AG08396 (cell line): ENCODE data around the gene CDH4.

Source experiments
- DNase-seq: peaks from one replicate; pipeline ENCODE4 v3.0.0; 2012; ENCODE audit warnings: low spot score, mixed read lengths

The CDH4 gene

GRCh38 chr20:61766921-61767610, 515.0 kb downstream of the CDH4 start:
- no peak for DNase-seq

GRCh38 chr20:61767761-61768494, 515.9 kb downstream of the CDH4 start:
- no peak for DNase-seq

DNA sequence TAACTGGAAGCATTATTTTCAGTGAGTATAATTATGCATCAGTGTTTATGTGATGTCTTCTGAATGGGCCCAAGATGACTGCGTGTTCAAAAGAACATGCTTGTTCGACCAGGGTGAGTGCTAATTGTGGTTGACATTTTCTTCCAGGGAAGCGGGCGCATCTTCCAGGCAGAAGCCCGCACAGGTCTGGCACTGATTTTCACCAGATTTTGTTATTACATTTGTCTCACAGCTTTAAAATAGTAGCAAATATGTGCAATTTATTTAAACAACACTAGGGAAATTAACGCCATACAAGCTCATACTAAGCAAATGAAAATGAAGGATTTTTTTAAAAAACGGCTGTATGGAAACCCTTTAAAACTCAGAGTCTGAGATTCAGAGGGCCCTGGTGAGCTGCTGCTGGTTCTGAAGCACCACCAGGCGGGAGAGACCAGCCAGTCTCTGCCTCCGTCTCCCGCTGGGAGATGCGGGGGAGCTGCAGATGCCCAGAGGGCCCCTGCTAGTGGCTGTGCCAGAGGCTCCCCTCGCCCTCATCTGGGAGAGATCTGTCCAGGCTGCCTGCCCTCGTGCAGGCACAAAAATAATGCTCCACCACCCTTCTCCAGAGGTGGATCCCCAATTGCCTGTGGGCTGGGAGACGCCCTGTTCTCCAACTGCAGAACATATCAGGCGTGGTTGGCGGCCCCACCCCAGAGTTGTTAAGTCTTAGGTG, 516.7 kb downstream of the CDH4 start:
- DNase-seq = no peak

DNA sequence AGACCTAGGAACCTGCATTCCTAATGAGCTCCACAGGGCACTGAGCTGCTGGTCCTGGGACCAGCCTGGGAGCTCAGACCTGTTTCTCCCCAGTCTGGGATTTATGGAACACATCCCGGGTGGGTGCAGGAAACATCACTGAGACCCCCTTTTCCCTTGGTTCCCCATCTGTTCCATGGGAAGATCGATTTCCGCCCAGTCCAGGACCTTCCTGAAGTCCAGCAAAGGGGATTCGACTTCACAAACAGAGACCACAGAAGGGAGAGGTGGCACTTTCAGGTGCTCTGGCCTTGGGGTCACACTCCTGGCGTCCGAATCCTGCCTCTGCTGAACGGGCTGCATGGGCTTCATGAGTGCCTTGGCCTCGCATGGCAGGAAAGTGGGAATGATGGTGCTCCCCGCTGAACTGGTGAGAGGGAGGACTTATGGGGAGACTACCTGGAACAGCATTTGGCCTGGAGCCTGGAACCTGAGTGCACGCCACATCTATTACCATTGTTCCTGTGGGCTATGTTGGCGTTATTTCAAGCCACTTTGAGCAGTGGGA, 517.3 kb downstream of the CDH4 start:
- no peak for DNase-seq

DNA sequence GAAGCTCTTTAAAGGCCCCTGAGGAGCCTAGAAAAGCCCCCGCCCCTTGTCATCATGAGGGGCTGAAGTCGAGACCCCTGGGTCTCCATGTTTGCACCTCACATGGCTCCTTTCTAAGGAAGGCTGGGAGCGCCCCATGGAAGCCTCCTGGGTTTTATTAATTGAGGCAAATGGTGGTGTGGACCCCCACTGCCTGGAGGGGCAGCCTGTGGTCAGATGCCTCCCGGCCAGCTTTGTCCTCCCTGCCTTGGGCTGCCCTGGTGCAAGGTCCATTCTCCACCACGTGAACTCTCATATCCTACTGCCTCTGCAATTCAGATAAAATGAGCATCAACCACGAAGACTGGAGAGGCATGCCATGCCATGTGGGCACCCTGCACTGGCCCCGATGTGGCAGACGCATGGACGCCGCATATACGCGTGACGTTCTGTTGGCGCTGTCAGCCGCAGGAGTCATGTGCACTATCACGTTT, 518.1 kb downstream of the CDH4 start:
- DNase-seq = no peak

DNA sequence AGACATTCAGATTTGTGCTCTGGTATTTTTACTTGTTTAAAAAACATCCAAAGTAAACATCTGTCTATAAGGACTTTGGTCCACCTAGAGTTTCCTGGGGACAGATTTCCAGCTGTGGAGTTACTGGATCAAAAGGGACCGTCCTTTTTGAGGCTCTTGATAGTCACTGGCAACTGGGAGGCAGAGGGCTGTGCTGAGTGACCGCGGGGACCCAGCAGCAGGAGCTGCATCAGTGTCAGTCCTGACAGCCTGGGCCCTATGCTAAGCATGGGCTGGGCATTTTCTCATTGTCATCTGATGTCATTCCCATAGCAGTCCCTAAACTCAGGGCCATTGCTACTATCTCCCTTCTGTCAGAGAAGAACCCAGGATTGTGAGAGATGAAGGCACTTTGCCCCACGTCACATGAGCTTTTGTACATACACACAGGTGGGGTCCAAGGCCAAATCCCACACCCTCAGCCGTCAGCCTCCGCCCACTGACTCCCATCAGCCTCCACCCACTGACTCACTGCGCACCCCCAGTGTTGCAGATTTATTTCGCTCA, 519.8 kb downstream of the CDH4 start:
- no peak for DNase-seq

DNA sequence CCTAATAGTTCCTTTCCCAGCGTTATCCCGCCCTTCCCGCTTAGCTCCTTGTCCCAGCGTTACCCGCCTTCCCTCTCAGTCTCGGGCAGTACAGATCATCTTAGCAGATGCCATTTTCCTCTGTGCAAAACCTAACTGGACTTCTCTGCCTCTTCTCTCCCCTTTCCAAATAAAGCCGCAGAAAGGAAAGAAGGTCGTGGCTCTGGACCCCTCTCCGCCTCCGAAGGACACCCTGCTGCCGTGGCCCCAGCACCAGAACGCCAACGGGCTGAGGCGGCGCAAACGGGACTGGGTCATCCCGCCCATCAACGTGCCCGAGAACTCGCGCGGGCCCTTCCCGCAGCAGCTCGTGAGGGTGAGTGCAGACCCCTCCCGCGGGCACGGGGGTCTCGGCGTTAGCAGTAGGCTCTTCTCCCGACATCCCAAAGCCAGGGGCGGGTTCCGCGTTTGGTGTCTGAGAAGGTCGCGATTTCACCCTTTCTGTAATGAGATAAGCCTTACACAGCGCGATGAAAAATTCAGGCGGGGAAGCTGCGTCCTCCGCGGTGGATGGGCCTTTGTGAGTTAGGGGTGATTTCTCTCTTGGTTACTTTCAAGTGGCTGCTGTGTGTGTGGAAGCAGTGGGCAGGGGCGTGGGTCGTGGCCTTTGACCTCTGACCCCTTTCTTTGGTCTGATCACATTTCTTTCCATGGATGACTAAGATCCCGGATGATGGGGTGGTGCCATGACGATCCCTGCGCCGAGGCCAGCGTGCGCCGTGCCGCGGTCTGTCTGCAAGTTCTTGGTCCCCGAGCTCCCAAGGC, 521.0 kb downstream of the CDH4 start:
- no peak for DNase-seq

DNA sequence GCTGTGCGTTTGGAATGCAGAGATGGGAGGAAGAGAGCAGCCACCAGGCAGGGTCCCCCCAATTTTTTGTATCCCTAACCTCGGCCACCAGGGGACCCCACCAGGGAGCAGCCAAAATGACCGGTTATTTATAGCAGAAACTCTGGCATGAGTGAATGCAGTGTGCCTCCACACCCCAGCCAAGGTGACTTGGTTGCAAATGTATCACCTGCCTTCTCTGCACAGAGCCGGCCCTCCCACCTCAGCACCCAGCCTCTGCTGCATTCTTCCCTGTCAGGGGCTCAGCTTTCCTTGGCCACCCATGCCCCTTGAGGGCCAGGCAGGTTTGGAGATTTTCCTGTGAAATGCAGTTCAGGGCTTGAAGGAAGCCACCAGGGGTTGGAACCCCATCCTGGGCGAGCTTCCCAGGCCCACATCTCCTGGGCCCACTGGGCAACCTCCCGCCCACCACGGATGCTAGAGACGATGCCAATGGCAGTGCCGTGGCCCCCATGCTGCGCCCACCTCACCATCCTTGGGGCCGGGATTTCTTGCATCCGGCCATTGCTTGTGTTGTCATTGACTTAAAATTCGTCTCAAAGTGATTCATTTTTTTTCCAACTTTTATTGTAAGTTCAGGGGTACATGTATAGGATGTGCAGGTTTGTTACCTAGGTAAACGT, 522.0 kb downstream of the CDH4 start:
- no peak for DNase-seq

DNA sequence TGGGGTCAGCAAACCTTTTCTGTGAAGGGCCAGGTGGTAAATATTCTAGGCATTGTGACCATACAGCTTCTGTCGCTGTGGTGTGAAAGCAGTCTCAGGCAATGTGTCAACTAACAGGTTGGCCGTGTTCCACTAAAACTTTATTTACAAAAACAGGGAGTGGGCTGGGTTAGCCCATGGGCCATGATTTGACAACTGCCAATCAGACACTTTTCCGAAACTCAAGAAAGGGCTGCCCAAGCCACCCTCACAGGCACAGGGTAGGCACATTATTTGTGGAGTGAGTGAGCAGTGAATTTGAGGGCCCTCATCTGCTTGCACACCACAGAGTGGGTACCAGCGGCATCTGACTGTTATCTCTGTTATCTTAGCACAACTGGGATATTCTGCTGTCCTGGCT, 523.4 kb downstream of the CDH4 start:
- DNase-seq = no peak

DNA sequence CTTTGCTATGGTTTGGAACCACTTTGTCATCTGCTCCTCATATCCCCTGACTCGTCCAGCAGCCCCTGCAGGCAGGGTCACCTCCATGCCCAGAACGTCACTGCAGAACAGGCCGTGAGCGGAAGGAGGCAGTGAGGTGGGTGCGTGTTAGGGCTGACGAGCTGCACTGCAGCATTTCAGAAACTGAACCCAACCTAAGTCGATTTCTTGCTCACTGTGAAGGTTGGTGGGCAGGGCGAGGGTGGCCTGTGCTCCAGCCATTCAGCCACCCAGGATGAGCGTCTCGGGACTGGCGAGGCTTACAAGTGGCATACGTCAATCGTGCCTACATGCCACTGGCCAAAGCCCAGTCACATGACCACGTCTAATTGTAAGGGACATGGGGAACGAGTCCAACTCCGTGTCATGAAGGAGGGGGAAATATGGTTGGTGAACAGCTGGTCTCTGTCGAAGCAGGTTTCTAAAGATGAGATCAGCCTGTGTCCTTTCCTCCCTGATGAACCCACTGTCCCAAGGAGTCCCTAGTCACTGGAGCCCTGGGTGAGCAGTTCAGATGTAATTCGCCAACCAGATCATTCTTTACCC, 524.5 kb downstream of the CDH4 start:
- DNase-seq = no peak

GRCh38 chr20:61777773-61778494, 525.9 kb downstream of the CDH4 start:
- no peak for DNase-seq

DNA sequence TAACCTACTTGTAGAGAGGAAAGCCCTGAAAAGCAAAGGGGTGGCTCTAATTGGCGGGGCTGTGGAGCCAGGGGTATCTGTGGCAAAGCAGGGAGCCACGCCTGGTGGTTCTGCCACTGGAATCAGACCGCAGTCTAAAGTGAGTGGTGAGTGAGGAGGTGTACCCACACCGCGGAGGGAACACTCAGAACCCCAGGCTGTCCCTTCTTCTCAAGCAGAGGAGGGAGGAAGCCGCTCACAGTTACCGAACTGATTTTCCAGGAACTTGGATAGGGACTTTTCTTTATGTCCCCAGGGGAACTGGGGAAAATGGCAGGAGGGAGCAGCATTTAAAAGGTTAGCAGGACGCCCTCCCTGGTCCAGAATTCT, 526.4 kb downstream of the CDH4 start:
- DNase-seq = no peak

DNA sequence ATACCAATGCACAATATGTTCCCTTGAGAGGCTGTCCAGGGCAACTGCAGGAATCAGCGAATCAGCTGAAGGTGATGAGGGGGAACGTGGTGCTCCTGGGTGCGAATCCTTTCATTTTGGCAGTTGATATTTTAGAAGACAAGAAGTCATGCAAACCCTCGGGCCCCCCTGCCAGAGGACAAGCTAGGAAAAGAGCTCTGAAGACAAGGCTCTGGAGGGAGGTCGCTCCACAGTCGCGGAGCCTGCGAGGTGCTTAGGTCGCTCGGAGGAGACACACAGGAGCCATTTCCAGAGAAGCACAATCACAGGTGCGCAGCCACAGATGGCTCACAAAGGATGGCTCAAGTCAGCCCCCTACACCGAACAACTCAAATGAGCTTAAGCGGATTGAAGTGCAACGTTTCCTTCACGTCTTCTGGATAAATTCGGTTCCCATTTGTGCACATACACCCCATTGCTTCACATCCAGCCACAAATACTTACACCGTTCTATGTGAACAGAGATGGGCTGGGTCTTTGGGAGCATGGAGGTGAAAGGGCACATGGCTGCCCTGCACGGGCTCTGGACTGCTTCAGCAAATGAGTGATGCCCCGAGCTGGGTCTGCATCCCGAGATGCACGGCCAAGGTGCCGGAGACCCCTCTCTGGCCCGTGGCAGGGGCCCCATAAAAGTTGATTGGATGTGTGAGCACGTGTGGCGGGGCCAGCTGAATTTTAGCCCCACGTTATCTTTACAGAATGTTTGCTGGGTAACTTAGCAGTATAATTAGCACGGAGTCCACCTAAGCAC, 527.3 kb downstream of the CDH4 start:
- DNase-seq = no peak

DNA sequence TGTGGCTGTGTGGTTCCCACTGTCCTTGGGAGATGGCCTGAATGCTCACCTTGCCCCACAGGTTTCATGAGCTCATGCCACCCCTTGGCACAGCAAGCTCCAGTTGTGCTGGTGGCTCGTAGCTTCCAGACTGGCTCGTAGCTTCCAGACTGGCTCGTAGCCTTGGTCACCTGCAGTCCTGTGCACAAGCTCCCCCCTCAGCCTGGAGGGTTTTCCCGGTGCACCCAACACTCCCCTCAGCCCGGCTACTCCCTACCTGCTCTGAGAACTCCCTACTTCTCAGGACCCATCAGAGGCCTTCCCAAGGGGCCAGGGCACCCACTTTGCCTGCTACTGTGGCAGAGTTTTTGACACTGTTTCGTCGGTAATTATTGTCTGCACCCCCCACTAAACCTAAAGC, 528.0 kb downstream of the CDH4 start:
- DNase-seq = no peak

- no peak for DNase-seq
Observed at GRCh38 chr20:61784801-61785566, 532.9 kb downstream of the CDH4 start.

GRCh38 chr20:61785567-61785816, 533.4 kb downstream of the CDH4 start:
- DNase-seq = no peak

GRCh38 chr20:61786230-61786629, 534.2 kb downstream of the CDH4 start:
- DNase-seq = no peak

- DNase-seq = no peak
Observed at GRCh38 chr20:61788343-61788742, 536.3 kb downstream of the CDH4 start.

DNA sequence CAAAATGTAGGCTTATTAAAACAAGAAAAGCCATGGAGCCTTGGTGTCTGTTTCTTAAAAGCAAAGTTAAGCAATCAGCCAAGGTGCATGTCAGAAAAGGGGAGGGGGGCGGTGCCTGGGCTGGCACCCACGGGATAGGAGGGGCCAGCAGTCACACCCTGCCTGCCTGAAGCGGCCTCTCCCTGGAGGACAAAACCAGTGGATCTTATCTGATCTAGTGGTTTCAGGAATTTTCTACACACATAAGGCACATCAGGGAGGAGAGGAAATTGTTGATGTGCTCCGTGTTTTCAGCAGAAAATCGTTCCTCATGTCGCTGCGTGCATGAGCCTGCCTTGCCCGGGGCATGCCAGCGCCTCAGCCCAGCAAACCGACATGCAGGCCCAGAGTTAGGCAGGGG, 537.3 kb downstream of the CDH4 start:
- DNase-seq = no peak
